Activated T-cell treated with anti-CD3 and anti-CD28 coated beads, Interleukin-2, amount 50 U/mL, for 72 hours (primary cell): Measurements from ENCODE around the gene PTGIS. TPM values are rescaled to one million over a fixed set of nuclear protein-coding genes. Genes with fewer than 3 reads are reported as not detected.

Experiments
- ATAC-seq, 2 donors: fragments of 150-1000 bp; cut with Tn5 transposase; replicated peaks in 1 of 2; 2 replicates each; pipeline ENCODE4 v1.10.0; 2021; ENCODE audit warnings: moderate library complexity in 2 of 2, mild to moderate bottlenecking in 1 of 2
- DNase-seq, 2 donors: peaks; one replicate each; pipeline ENCODE4 v3.0.0; 2021 to 2022; ENCODE audit warnings: mixed read lengths in 1 of 2
- H3K27ac Mint-ChIP-seq: one replicate; pipeline ENCODE4 v1.8.0; 2022; ENCODE audit warnings: mild to moderate bottlenecking, moderate library complexity, mixed read lengths
- H3K27me3 Mint-ChIP-seq: one replicate; pipeline ENCODE4 v1.8.0; 2022; ENCODE audit warnings: low read depth, mixed read lengths
- H3K36me3 Mint-ChIP-seq, 2 donors: one replicate each; pipeline ENCODE4 v1.8.0; 2022; ENCODE audit warnings: mixed read lengths in 2 of 2, mild to moderate bottlenecking in 1 of 2; ENCODE audit not compliant: insufficient read depth in 2 of 2
- H3K4me1 Mint-ChIP-seq: one replicate; pipeline ENCODE4 v1.8.0; 2022; ENCODE audit warnings: low read depth, mixed read lengths
- H3K4me3 Mint-ChIP-seq, 2 donors: one replicate each; pipeline ENCODE4 v1.8.0; 2022; ENCODE audit warnings: mild to moderate bottlenecking in 2 of 2, mixed read lengths in 2 of 2, moderate library complexity in 2 of 2
- H3K9me3 Mint-ChIP-seq, 2 donors: one replicate each; pipeline ENCODE4 v1.8.0; 2022; ENCODE audit warnings: mixed read lengths in 2 of 2
- total RNA-seq, 2 donors: library from RNA; stranded (reverse); gene quantifications; one replicate each; pipeline ENCODE4 v1.2.3, GENCODE V29; 2022

Gene PTGIS
- total RNA-seq, 2 donors from 2014 or later = 1.8 to 6.3 TPM

DNA sequence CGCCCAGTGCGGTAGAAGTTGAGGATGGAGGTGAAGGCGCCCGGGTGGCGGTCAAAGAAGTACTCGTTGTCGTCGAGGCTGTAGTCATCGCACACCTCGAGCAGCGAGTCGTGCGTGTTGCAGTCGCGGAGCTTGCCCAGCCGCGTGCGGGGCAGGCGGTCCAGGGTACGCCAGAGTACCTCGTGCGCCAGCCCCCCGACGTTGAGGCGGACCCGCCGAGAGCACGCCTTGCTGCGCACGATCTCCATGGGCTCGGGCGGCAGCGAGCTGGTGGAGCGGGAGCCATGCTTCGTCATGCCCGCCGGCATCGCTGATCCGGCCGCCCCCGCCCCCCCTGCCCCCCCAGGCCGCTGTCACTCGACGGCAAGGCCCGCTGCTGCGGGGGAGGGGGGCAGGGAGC lies 85.8 kb downstream of the PTGIS start:
- DNase-seq = no peak
- H3K4me3 Mint-ChIP-seq = no peak overlapping the region
- H3K9me3 Mint-ChIP-seq = no peaks in the 10 kb centered on the region
- peaks cover 78% of the 10 kb centered on the region for H3K27me3 Mint-ChIP-seq
- no peak for ATAC-seq
- H3K27ac Mint-ChIP-seq = no peak overlapping the region
- H3K4me1 Mint-ChIP-seq = peaks cover 11% of the 10 kb centered on the region
- no peaks in the 10 kb centered on the region for H3K36me3 Mint-ChIP-seq

DNA sequence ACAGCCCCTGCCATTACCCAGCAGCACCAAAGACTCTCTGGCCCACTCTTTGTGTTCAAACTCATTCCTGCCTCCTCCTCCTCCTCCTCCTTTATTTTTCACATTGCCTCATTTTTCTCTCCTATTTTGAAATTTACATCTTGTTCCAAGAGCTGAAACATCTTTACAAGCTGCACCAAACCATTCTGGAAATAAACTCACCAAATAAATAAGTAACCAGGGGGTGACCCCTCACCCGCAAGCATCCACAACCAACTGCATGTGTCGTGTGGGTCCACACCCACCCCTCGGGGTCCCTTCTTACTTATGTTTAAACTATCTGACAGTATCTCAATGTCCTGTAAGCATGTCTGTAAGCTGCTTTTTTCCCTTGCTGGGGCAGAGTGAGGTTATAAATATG lies 86.8 kb downstream of the PTGIS start:
- Mint-ChIP-seq H3K27me3 (peaks cover 72% of the 10 kb centered on the region), H3K36me3 (no peaks in the 10 kb centered on the region), H3K27ac (no peak overlapping the region), H3K4me1 (peaks cover 11% of the 10 kb centered on the region), H3K4me3 (no peak overlapping the region), H3K9me3 (no peaks in the 10 kb centered on the region)
- no peak for DNase-seq
- no peak for ATAC-seq

DNA sequence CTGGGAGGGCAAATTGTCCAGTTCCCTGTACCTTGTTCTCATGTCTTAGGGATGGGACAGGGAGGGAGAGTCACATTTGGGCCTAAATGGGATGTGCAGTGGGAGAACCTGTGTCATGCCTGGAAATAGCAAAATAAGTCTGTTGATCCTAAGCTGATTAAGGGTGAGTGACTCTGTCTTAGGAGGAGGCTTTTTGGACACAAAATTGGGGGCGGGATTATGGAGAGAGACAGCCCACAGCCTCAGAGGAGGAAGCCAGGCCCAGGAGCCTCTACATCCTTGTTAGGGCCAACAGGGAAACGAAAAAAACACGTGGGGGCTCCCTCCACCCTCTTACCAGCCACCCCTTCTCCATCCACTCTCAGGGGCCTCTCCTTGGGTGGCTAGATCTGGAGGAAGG lies 87.7 kb downstream of the PTGIS start:
- ATAC-seq (no peak), DNase-seq (no peak)
- H3K4me1 Mint-ChIP-seq = peaks cover 11% of the 10 kb centered on the region
- H3K4me3 Mint-ChIP-seq = no peak overlapping the region
- no peak overlapping the region for H3K27ac Mint-ChIP-seq
- H3K27me3 Mint-ChIP-seq = peaks cover 66% of the 10 kb centered on the region
- H3K9me3 Mint-ChIP-seq = no peaks in the 10 kb centered on the region
- no peaks in the 10 kb centered on the region for H3K36me3 Mint-ChIP-seq

DNA sequence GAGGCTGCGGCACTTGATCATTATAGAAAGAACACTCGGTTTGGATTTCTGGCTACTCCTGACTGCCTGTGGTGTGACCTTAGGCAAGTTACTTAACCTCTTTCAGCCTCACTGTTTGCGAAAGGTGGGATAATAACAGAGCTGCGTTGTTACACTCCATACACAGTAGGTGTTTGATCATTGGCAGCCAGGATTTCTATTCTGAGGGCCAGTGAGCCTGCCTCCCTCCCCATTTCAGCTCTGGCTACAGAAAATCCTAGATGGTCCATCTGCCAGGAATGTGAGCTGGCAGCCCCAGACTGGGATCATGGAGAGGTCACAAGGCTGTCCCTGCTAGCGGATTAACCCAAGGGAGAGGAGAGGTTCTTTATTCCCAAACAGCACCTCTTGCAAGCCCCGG lies 88.2 kb downstream of the PTGIS start:
- DNase-seq = no peak
- H3K9me3 Mint-ChIP-seq = no peaks in the 10 kb centered on the region
- no peak for ATAC-seq
- H3K36me3 Mint-ChIP-seq = no peaks in the 10 kb centered on the region
- peaks cover 67% of the 10 kb centered on the region for H3K27me3 Mint-ChIP-seq
- peaks cover 10% of the 10 kb centered on the region for H3K4me1 Mint-ChIP-seq
- H3K4me3 Mint-ChIP-seq = no peak overlapping the region
- H3K27ac Mint-ChIP-seq = no peak overlapping the region

DNA sequence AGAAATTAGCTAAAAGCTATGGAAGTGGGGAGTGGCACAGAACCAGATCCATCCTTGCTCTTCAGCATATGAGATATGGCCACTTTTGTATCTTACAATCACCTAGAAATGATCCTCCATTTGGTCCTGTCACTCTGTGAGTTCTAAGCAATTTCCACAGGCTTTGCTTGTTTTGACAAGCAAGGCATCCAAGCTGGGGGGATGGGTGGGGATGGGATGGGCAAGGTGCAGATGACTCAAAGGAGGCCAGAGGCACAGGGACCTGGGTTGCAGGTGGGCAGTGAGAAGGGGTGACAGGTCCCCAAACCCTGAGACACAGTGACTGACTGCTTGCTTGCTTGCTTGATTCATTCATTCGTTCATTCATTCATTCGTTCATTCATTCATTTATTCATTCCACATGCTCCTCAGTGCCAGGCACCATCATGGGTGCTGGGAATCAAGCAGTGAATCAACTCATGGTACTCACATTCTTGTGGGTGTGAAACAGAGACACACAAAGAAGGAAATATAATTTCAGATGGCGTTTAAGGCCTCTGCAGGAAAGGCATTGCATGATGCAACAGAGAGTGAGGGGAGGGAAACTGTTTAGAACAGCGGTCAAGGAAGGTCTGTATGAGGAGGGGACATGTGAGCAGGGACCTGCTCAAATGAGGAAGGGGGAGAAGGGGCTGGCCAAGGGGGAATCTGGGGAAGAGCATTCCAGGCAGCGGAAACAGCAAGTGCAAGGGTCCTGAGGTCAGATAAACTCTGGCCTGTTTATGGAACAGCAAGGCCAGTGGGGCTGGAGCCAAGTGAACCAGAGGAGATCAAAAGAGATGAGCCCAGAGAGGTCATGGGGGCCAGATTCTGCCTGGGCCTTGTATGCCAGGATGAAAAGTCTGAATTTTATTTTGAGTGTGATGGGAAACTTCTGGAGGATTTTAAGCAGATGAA lies 88.9 kb downstream of the PTGIS start:
- Mint-ChIP-seq H3K27ac (no peak overlapping the region), H3K4me1 (peaks cover 2% of the 10 kb centered on the region), H3K27me3 (peaks cover 67% of the 10 kb centered on the region), H3K36me3 (no peaks in the 10 kb centered on the region), H3K9me3 (no peaks in the 10 kb centered on the region), H3K4me3 (no peak overlapping the region)
- ATAC-seq (no peak), DNase-seq (no peak)

DNA sequence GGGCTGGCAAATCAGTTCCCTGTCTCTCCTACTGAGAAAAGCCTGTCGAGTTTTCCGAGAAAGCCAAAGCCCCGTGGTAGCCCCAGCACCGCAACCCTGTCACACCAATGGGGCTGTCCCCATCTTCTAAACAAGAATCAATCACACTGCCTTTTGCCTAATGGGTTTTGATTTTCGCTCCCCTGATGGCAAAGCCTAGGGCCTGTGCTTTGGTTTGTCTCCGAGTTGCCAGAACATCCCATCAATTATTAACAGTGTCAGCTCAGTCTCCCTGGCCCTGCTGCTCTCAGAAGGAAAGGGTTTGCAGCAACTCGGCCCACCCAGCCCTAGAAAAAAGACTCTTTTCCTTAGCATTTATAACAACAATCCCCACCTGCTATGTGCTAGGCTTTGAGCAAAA lies 89.7 kb downstream of the PTGIS start:
- H3K27me3 Mint-ChIP-seq = peaks cover 69% of the 10 kb centered on the region
- no peak for DNase-seq

DNA sequence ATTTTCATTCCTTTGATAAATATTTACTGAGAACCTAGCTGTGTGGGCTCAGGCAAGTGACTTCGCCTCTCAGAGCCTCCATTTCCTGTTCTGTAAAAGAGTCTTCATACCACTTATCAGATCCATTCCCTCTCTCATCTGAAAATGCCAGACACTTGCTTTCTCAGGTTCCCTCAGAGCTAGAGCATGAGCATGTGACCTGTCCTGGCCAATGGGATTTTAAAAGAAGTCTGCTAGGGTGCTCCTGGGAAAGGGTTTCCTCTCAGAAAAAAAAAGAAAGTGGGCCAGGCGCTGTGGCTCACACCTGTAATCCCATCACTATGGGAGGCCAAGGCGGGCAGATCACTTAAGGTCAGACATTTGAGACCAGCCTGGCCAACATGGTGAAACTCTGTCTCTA lies 90.7 kb downstream of the PTGIS start:
- Mint-ChIP-seq H3K9me3 (no peaks in the 10 kb centered on the region), H3K36me3 (no peaks in the 10 kb centered on the region), H3K4me3 (no peak overlapping the region), H3K27ac (no peak overlapping the region), H3K4me1 (no peaks in the 10 kb centered on the region), H3K27me3 (peaks cover 71% of the 10 kb centered on the region)
- ATAC-seq (no peak), DNase-seq (no peak)

More for the DNA sequence above, 89.7 kb downstream of the PTGIS start:
- H3K27ac Mint-ChIP-seq = no peak overlapping the region
- H3K9me3 Mint-ChIP-seq = no peaks in the 10 kb centered on the region
- H3K4me1 Mint-ChIP-seq = no peaks in the 10 kb centered on the region
- no peaks in the 10 kb centered on the region for H3K36me3 Mint-ChIP-seq
- ATAC-seq = no peak
- no peak overlapping the region for H3K4me3 Mint-ChIP-seq

DNA sequence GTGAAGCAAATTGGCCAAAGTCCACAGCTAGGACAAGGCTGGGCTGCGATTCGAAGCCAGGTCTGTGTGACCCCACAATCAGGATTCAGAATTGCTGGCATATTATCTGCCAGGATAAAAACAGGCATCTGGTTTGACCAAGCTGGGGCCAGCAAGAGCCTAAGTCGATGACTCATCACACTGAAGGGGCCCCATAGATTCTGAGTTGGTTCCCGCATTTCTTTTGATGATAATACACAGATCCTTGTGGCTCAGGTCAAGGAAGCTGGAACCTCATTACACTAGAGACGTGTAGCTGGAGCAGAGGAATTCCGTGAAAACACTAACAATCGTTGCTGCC lies 92.0 kb downstream of the PTGIS start:
- ATAC-seq (no peak), DNase-seq (no peak)
- no peak overlapping the region for H3K4me3 Mint-ChIP-seq
- peaks cover 66% of the 10 kb centered on the region for H3K27me3 Mint-ChIP-seq
- H3K4me1 Mint-ChIP-seq = no peaks in the 10 kb centered on the region
- no peak overlapping the region for H3K27ac Mint-ChIP-seq
- no peaks in the 10 kb centered on the region for H3K36me3 Mint-ChIP-seq
- no peaks in the 10 kb centered on the region for H3K9me3 Mint-ChIP-seq

DNA sequence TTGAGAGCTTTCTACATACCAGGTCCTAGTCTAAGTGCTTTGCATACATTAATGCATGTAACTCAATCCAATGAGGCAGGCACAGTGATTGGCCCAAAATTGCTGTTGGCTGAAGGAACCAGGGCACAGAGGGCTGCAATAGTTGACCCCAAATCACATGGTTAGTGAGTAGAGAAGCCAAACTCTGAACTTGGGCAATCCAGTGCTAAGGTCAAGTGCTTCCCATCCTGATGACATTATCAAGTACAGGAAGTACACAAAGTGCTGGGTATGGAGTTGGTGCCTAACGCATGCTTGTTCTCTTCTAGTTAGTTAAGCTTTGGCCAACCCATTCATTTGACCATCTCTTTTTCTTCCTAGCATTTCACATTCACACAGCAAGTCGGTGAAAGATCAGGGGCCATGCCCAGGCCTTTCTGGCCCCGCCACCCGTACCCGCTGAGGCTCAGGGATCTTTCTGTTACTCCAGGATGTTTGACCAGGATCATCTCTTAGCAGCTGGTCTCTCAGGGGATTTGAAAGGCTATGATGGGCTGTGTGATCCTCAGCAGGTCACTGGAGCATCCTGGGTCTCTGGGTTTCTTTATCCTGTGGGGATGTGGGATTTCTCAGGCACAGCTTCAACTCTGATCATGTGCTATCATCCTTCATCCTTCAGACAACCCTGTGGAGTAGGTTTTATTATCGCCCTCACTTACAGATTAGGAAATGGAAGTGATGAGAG lies 92.5 kb downstream of the PTGIS start:
- Mint-ChIP-seq H3K4me3 (no peak overlapping the region), H3K36me3 (no peaks in the 10 kb centered on the region), H3K9me3 (no peaks in the 10 kb centered on the region), H3K27ac (no peak overlapping the region), H3K27me3 (peaks cover 66% of the 10 kb centered on the region), H3K4me1 (no peaks in the 10 kb centered on the region)
- ATAC-seq = no peak
- no peak for DNase-seq

DNA sequence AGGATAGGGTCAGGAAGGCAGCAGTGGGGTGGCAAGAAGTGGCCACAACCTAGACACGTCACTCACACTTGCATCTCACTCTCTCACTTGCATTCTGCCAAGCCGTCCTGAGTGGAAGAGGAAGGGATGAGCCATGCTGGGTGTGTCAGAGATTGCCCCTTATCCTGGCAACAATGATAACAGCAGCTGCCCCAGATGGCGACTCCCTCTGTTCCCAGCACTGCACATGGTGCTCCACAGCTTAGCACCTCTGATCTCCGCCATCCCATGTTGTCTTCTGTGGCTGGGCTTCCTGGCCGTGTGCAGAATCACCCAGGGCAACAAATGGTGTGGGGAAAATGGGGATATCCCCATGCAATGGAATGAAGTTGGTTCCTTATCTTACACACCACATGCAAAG lies 96.5 kb downstream of the PTGIS start:
- DNase-seq (no peak), ATAC-seq (no peak)
- H3K9me3 Mint-ChIP-seq = no peaks in the 10 kb centered on the region
- H3K4me1 Mint-ChIP-seq = no peaks in the 10 kb centered on the region
- H3K27ac Mint-ChIP-seq = no peak overlapping the region
- H3K4me3 Mint-ChIP-seq = no peak overlapping the region
- no peaks in the 10 kb centered on the region for H3K36me3 Mint-ChIP-seq
- H3K27me3 Mint-ChIP-seq = peaks cover 74% of the 10 kb centered on the region

DNA sequence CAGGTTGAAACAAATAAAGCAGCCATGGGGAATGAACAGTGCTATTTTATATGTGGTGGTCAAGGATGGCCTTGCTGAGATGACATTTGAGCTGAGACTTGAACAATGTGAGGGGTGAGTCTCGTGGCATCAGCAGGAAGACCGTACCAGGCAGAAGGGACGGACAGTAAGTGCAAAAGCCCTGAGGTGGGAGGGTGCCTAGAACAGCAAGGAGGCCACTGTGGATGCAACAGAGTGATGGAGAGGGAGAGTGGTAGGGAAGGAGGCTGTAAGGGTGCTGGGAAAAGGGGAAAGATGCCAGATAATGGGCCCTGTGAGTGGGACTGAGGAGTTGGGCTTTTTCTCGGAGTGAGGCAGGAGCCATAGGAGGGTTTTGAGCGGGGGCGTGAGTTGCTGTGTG lies 97.0 kb downstream of the PTGIS start:
- no peaks in the 10 kb centered on the region for H3K9me3 Mint-ChIP-seq
- H3K4me3 Mint-ChIP-seq = no peak overlapping the region
- ATAC-seq (no peak), DNase-seq (no peak)
- H3K36me3 Mint-ChIP-seq = no peaks in the 10 kb centered on the region
- H3K27me3 Mint-ChIP-seq = peaks cover 75% of the 10 kb centered on the region
- H3K4me1 Mint-ChIP-seq = no peaks in the 10 kb centered on the region
- no peak overlapping the region for H3K27ac Mint-ChIP-seq

DNA sequence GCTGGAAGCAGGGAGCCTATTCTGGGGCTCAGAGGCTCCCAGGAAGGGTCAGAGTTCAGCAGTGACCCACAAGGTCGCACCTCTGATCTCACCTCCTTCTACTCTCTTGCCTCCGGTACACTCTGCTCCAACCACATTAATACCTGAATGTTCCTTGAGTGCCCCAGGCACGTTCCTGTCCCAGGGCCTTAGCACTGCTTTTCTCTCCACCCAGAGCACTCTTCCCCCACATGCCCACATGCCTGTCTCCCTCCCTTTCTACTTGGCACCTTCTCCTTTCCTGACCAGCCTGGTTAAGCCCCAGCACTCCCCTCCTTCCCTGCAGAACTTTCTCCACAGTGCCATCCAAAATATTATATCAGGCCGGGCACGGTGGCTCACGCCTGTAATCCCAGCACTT lies 98.9 kb downstream of the PTGIS start:
- no peak for DNase-seq
- H3K4me3 Mint-ChIP-seq = no peak overlapping the region
- no peaks in the 10 kb centered on the region for H3K36me3 Mint-ChIP-seq
- H3K4me1 Mint-ChIP-seq = no peaks in the 10 kb centered on the region
- no peaks in the 10 kb centered on the region for H3K9me3 Mint-ChIP-seq
- H3K27me3 Mint-ChIP-seq = peaks cover 61% of the 10 kb centered on the region
- no peak for ATAC-seq
- no peak overlapping the region for H3K27ac Mint-ChIP-seq

DNA sequence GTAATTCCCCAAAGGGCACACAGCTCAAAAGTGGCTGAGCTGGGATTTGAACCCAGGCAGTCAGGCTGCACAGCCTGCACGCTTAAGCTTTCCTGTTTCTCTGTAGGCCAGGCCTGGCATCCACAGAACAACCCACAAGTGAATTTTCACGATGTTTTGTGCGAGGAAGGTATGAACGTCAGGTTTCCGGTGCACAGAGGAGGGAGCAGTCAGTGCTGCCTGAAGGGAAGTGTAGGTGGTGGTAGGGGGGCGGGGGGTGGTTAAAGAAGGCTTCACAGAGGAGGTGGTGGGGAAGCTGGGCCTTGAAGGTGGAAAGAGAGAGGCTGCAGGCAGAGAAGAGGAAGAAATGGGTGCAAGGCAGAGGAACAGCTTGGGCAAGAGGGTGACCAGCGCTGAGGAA lies 99.5 kb downstream of the PTGIS start:
- peaks cover 60% of the 10 kb centered on the region for H3K27me3 Mint-ChIP-seq
- DNase-seq (no peak), ATAC-seq (no peak)
- H3K4me1 Mint-ChIP-seq = no peaks in the 10 kb centered on the region
- H3K27ac Mint-ChIP-seq = no peak overlapping the region
- H3K36me3 Mint-ChIP-seq = no peaks in the 10 kb centered on the region
- no peaks in the 10 kb centered on the region for H3K9me3 Mint-ChIP-seq
- no peak overlapping the region for H3K4me3 Mint-ChIP-seq
